WTC11 (cell line): ENCODE measurements around the gene SLC25A39.

ENCODE experiments used
- GTF2I ChIP-seq: fragments of 250-450 bp; sonication (Bioruptor Pico); conservative IDR thresholded peaks from 2 replicates; pipeline ENCODE4 v1.4.0; 2021; ENCODE audit warnings: mild to moderate bottlenecking
- PREB ChIP-seq: sonication (generic); formaldehyde crosslinking; IDR thresholded peaks from 2 replicates; pipeline ENCODE4 v1.8.1; 2022; ENCODE audit warnings: mild to moderate bottlenecking, missing genetic modification reagents, moderate library complexity, borderline replicate concordance
- SP1 ChIP-seq: sonication (generic); formaldehyde crosslinking; conservative IDR thresholded peaks from 2 replicates; pipeline ENCODE4 v1.8.1; 2022; ENCODE audit warnings: missing genetic modification reagents
- ZBTB43 ChIP-seq: sonication (generic); formaldehyde crosslinking; IDR thresholded peaks from 2 replicates; pipeline ENCODE4 v1.8.1; 2023; ENCODE audit warnings: mild to moderate bottlenecking, missing genetic modification reagents
- ZNF317 ChIP-seq: sonication (generic); formaldehyde crosslinking; IDR thresholded peaks from 2 replicates; pipeline ENCODE4 v1.8.1; 2023; ENCODE audit warnings: low read depth, mild to moderate bottlenecking, moderate library complexity, missing genetic modification reagents, borderline replicate concordance
- ZNF423 ChIP-seq: fragments of 250-450 bp; sonication (Bioruptor Pico); IDR thresholded peaks from 2 replicates; pipeline ENCODE4 v2.1.2; 2022; ENCODE audit warnings: mild to moderate bottlenecking, moderate library complexity
- TF ChIP-seq, protein P1 (sequence below): fragments of 200-600 bp; IDR thresholded peaks from 2 replicates; pipeline ENCODE4 v1.8.0; 2022; ENCODE audit warnings: antibody characterized with exemption
- TF ChIP-seq, protein P2 (sequence below): sonication (generic); formaldehyde crosslinking; IDR thresholded peaks from 2 replicates; pipeline ENCODE4 v1.8.0; 2022; ENCODE audit warnings: mild to moderate bottlenecking, missing genetic modification reagents

- TF ChIP-seq, protein P1, sequence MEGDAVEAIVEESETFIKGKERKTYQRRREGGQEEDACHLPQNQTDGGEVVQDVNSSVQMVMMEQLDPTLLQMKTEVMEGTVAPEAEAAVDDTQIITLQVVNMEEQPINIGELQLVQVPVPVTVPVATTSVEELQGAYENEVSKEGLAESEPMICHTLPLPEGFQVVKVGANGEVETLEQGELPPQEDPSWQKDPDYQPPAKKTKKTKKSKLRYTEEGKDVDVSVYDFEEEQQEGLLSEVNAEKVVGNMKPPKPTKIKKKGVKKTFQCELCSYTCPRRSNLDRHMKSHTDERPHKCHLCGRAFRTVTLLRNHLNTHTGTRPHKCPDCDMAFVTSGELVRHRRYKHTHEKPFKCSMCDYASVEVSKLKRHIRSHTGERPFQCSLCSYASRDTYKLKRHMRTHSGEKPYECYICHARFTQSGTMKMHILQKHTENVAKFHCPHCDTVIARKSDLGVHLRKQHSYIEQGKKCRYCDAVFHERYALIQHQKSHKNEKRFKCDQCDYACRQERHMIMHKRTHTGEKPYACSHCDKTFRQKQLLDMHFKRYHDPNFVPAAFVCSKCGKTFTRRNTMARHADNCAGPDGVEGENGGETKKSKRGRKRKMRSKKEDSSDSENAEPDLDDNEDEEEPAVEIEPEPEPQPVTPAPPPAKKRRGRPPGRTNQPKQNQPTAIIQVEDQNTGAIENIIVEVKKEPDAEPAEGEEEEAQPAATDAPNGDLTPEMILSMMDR, result no peak
- TF ChIP-seq SP1 (CRISPR knock-in tag), result no peak
- TF ChIP-seq, protein P2, sequence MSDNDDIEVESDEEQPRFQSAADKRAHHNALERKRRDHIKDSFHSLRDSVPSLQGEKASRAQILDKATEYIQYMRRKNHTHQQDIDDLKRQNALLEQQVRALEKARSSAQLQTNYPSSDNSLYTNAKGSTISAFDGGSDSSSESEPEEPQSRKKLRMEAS (CRISPR knock-in tag), result no peak
- TF ChIP-seq ZNF423, result no peak
- TF ChIP-seq PREB (CRISPR knock-in tag), result no peak
- TF ChIP-seq ZNF317 (CRISPR knock-in tag), result no peak
- TF ChIP-seq ZBTB43 (CRISPR knock-in tag), result no peak
- TF ChIP-seq GTF2I (CRISPR knock-in tag), result no peak
Measured at GRCh38 chr17:44272321-44272951, 52.2 kb downstream of the SLC25A39 start.
